ENCODE results near the gene CCDC175.

The CCDC175 gene

GRCh38 chr14:59588101-59588500 is 11.5 kb upstream of the CCDC175 start:
- no peak for TF ChIP-seq EZH2phosphoT487 (IDR thresholded peaks at IDR 0.05; ENCODE audit: low read length)
- no peak for TF ChIP-seq CTCF (IDR thresholded peaks at IDR 0.05; ENCODE audit: low read length)
- TF ChIP-seq EZH2 (optimal IDR thresholded peaks at IDR 0.05; ENCODE audit: low read depth, low read length): no peak
- Histone ChIP-seq H3K79me2 (ENCODE audit: low read length) (no peaks in the 10 kb centered on the region), H3K4me2 (ENCODE audit: low read depth, low read length) (no peak overlapping the region), H3K4me3 (ENCODE audit: low read length) (no peak overlapping the region), H4K20me1 (ENCODE audit: insufficient read depth, low read length) (no peaks in the 10 kb centered on the region), H3K27me3 (replicated peaks; ENCODE audit: insufficient read depth, low read length) (no peaks in the 10 kb centered on the region), H3K36me3 (replicated peaks; ENCODE audit: insufficient read depth, low read length) (no peaks in the 10 kb centered on the region), H3K9me3 (replicated peaks; ENCODE audit: insufficient read depth, low read length) (no peaks in the 10 kb centered on the region), H3K9ac (ENCODE audit: low read length) (no peak overlapping the region), H3K9me2 (replicated peaks; ENCODE audit: insufficient read depth, low read length) (no peaks in the 10 kb centered on the region), H2AFZ (ENCODE audit: low read length) (no peak overlapping the region), H3F3A (ENCODE audit: insufficient read depth, low read length) (no peaks in the 10 kb centered on the region), H3K4me1 (ENCODE audit: low read length) (no peaks in the 10 kb centered on the region), H3K27ac (ENCODE audit: low read length) (no peak overlapping the region)
- no peak for DNase-seq

GRCh38 chr14:59585891-59586554 is 9.4 kb upstream of the CCDC175 start:
- no peaks in the 10 kb centered on the region for H3K36me3 ChIP-seq (replicated peaks; ENCODE audit: insufficient read depth, low read length)

DNA sequence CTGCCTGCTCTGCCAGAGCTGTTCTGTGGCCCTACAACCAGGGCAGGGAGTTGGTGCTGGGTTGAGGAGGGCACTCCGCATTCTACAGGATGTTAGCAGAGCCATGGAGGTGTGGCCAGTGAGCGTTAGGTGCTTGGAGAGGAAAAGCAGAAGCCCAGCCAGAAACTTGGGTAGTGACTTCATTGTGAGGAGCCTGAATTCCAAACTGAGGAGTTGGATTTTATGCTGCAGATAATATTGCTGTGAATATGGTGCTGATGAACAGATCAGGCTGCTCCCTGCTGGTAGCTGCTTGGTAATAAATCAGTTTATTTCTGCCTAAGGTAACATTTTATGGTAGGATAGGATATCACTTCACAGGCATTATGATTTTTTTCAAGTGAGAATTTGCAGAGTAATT is 7.1 kb upstream of the CCDC175 start:
- Histone ChIP-seq H2AFZ (ENCODE audit: low read length) (no peak overlapping the region), H3K4me2 (ENCODE audit: low read depth, low read length) (no peak overlapping the region), H3K36me3 (replicated peaks; ENCODE audit: insufficient read depth, low read length) (no peaks in the 10 kb centered on the region), H4K20me1 (ENCODE audit: insufficient read depth, low read length) (no peaks in the 10 kb centered on the region), H3K9ac (ENCODE audit: low read length) (no peak overlapping the region), H3K9me2 (replicated peaks; ENCODE audit: insufficient read depth, low read length) (no peaks in the 10 kb centered on the region), H3K27me3 (replicated peaks; ENCODE audit: insufficient read depth, low read length) (no peaks in the 10 kb centered on the region), H3F3A (ENCODE audit: insufficient read depth, low read length) (no peaks in the 10 kb centered on the region), H3K79me2 (ENCODE audit: low read length) (no peaks in the 10 kb centered on the region), H3K27ac (ENCODE audit: low read length) (no peak overlapping the region), H3K9me3 (replicated peaks; ENCODE audit: insufficient read depth, low read length) (no peaks in the 10 kb centered on the region), H3K4me3 (ENCODE audit: low read length) (no peak overlapping the region), H3K4me1 (ENCODE audit: low read length) (no peaks in the 10 kb centered on the region)
- DNase-seq: no peak
- TF ChIP-seq EZH2phosphoT487 (IDR thresholded peaks at IDR 0.05; ENCODE audit: low read length): no peak
- TF ChIP-seq EZH2 (optimal IDR thresholded peaks at IDR 0.05; ENCODE audit: low read depth, low read length): no peak
- TF ChIP-seq CTCF (IDR thresholded peaks at IDR 0.05; ENCODE audit: low read length): no peak

More at GRCh38 chr14:59585891-59586554, 9.4 kb upstream of the CCDC175 start:
- no peaks in the 10 kb centered on the region for H3K9me3 ChIP-seq (replicated peaks; ENCODE audit: insufficient read depth, low read length)
- no peak overlapping the region for H3K4me2 ChIP-seq (ENCODE audit: low read depth, low read length)
- DNase-seq: no peak
- no peaks in the 10 kb centered on the region for H3K27me3 ChIP-seq (replicated peaks; ENCODE audit: insufficient read depth, low read length)
- no peaks in the 10 kb centered on the region for H4K20me1 ChIP-seq (ENCODE audit: insufficient read depth, low read length)
- H3K9ac ChIP-seq (ENCODE audit: low read length): no peak overlapping the region
- H2AFZ ChIP-seq (ENCODE audit: low read length): no peak overlapping the region
- no peaks in the 10 kb centered on the region for H3K9me2 ChIP-seq (replicated peaks; ENCODE audit: insufficient read depth, low read length)
- H3K4me3 ChIP-seq (ENCODE audit: low read length): no peak overlapping the region
- no peak overlapping the region for H3K27ac ChIP-seq (ENCODE audit: low read length)
- H3F3A ChIP-seq (ENCODE audit: insufficient read depth, low read length): no peaks in the 10 kb centered on the region
- TF ChIP-seq EZH2phosphoT487 (IDR thresholded peaks at IDR 0.05; ENCODE audit: low read length): no peak
- no peak for TF ChIP-seq CTCF (IDR thresholded peaks at IDR 0.05; ENCODE audit: low read length)
- no peak for TF ChIP-seq EZH2 (optimal IDR thresholded peaks at IDR 0.05; ENCODE audit: low read depth, low read length)
- no peaks in the 10 kb centered on the region for H3K79me2 ChIP-seq (ENCODE audit: low read length)
- H3K4me1 ChIP-seq (ENCODE audit: low read length): no peaks in the 10 kb centered on the region
